Ishikawa (cell line): ENCODE measurements around the gene DHPS.

Experiments
- CEBPB ChIP-seq: IDR thresholded peaks from 2 replicates; pipeline ENCODE4 v1.6.1; 2012
- CREB1 ChIP-seq: IDR thresholded peaks from 2 replicates; pipeline ENCODE4 v1.6.1; 2012; ENCODE audit warnings: low read depth
- EGR1 ChIP-seq: IDR thresholded peaks from 2 replicates; pipeline ENCODE4 v1.6.1; 2012
- EP300 ChIP-seq: IDR thresholded peaks from 2 replicates; pipeline ENCODE4 v1.6.1; 2012; ENCODE audit warnings: borderline replicate concordance
- FOXM1 ChIP-seq: IDR thresholded peaks from 2 replicates; pipeline ENCODE4 v1.6.1; 2012; ENCODE audit warnings: low read depth, borderline replicate concordance
- NFIC ChIP-seq: IDR thresholded peaks from 2 replicates; pipeline ENCODE4 v1.6.1; 2012
- RAD21 ChIP-seq: IDR thresholded peaks from 2 replicates; pipeline ENCODE4 v1.6.1; 2012; ENCODE audit warnings: low read depth
- REST ChIP-seq: IDR thresholded peaks from 2 replicates; pipeline ENCODE4 v1.6.1; 2012; ENCODE audit warnings: low read depth, mild to moderate bottlenecking
- TAF1 ChIP-seq: IDR thresholded peaks from 2 replicates; pipeline ENCODE4 v1.6.1; 2012; ENCODE audit warnings: low read depth, mild to moderate bottlenecking
- TCF12 ChIP-seq: IDR thresholded peaks from 2 replicates; pipeline ENCODE4 v1.6.1; 2012; ENCODE audit warnings: low read depth
- TEAD4 ChIP-seq: IDR thresholded peaks from 2 replicates; pipeline ENCODE4 v1.6.1; 2012
- USF1 ChIP-seq: IDR thresholded peaks from 2 replicates; pipeline ENCODE4 v1.6.1; 2012
- YY1 ChIP-seq: IDR thresholded peaks from 2 replicates; pipeline ENCODE4 v1.6.1; 2012; ENCODE audit warnings: low read depth
- ZBTB7A ChIP-seq: IDR thresholded peaks from 2 replicates; pipeline ENCODE4 v1.6.1; 2012; ENCODE audit warnings: low read depth
- TF ChIP-seq, protein P1 (sequence below): IDR thresholded peaks from 2 replicates; pipeline ENCODE4 v1.6.1; 2012

The DHPS gene

DNA sequence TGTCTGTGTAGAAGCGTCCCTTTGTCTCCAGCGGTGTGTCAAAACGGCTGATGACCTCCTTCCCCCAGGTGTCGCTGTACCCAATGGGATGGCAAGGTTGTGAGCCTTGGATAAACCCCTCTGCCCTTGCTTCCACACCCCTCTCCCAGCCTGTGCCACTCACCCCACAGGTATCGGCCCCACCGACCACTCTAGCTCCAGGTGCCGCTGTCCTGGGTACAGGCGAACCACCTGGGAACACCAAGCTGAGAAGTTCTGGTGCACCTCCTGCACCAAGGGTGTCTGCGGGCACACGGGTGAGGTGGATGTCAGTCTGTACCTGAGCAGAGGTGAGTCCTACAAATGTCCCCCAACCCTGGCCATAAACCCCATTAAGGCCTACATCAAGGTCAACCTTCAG lies 31.7 kb downstream of the DHPS start:
- TF ChIP-seq YY1 (no peak), EGR1 (no peak), REST (no peak), ZBTB7A (no peak), EP300 (no peak), NFIC (no peak)

DNA sequence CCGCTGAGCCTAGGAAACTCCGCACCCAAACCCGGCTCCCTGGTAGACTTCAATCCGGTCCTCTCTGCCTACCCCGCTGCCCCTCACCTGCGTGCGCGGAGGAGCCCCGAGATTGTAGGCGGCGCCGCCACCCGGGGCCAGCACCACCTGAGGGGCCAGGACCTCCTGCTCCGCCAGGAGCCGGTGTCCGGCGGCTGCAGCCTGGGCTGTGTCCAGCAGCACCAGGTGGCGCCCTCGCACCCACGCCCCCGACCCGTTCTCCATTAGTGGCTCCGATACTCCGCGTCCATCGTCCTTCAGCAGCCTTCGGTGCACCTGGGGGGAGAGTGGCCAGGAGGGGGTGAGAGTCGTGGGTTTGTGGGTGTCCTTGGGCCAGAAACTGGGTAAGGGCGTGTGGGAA lies 33.6 kb downstream of the DHPS start:
- TF ChIP-seq ZBTB7A = peak; percentile 94
- TF ChIP-seq, protein P1, sequence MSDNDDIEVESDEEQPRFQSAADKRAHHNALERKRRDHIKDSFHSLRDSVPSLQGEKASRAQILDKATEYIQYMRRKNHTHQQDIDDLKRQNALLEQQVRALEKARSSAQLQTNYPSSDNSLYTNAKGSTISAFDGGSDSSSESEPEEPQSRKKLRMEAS = 0 out of 2 replicates have a peak, but pooled peaks have one; percentile 39
- peak; percentile 66; the same call in 1 of the 2 replicates for TF ChIP-seq EGR1
- TF ChIP-seq TAF1 = no peak
- no peak for TF ChIP-seq CEBPB
- peak; percentile 45; the same call in 1 of the 2 replicates for TF ChIP-seq RAD21

DNA sequence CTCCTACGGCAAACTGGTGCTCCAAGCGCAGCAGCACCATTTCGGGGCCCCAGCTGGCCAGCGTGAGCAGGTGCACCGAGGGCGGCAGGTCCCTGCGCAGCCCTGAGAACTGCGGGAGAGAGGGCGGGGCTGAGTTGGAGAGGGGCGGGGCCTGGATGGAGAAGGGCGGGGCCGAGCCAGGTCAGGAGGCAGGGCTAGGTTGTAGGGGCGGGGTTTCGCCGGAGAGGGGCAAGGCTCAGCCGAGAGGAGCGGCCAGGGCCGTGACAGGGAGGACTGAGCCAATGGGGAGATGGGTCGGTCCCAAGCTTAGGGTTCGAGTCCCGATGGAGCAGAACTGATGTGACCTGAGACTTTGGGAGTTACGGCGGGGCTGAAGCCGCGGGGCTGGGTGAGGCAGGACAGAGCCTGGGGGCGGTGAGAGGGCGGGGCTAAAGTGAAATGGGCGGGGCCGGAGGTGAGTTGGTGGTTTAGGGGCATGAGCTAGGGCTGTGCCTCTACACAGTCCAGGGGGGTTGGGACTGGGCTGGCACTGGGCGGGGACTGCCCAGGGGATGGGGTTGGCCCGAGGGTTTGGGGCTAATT lies 34.1 kb downstream of the DHPS start:
- TF ChIP-seq RAD21 (no peak), EP300 (peak; percentile 14; the same call in 1 of the 2 replicates), FOXM1 (no peak), TEAD4 (no peak), CEBPB (no peak)
- TF ChIP-seq, protein P1 = peak; percentile 38; the same call in 1 of the 2 replicates

- TF ChIP-seq CREB1 (no peak), NFIC (no peak), TCF12 (no peak), TEAD4 (no peak), RAD21 (no peak), EGR1 (no peak), EP300 (no peak), FOXM1 (no peak), REST (no peak), YY1 (no peak), ZBTB7A (no peak), TAF1 (no peak), USF1 (no peak), CEBPB (no peak)
Observed at GRCh38 chr19:12647047-12647446, 34.6 kb downstream of the DHPS start.

- TF ChIP-seq CEBPB (no peak), EP300 (no peak), YY1 (no peak), TAF1 (no peak), EGR1 (no peak), TCF12 (no peak), USF1 (no peak), FOXM1 (no peak), CREB1 (no peak), ZBTB7A (no peak), RAD21 (no peak), REST (no peak), NFIC (no peak), TEAD4 (no peak)
- TF ChIP-seq, protein P1 = no peak
Observed at GRCh38 chr19:12646551-12646950, 35.1 kb downstream of the DHPS start.
